Measurements from ENCODE around the gene ERFE.
"Not testable (repeated sequence)": the region's sequence is repeated elsewhere in the genome, so short reads cannot be mapped to it uniquely, and the experiment has no call there.

Gene ERFE

GRCh38 chr2:238169708-238170251, 11.0 kb downstream of the ERFE start:
- DNase-seq (ENCODE audit: low read depth) = no peak

GRCh38 chr2:238170386-238171071, 11.8 kb downstream of the ERFE start:
- no peak for DNase-seq (ENCODE audit: low read depth)

GRCh38 chr2:238171072-238171431, 12.3 kb downstream of the ERFE start:
- not testable (repeated sequence) for DNase-seq (ENCODE audit: low read depth)

- DNase-seq (ENCODE audit: low read depth) = no peak
These were observed 12.9 kb downstream of the ERFE start for GRCh38 chr2:238171575-238172187.

- no peak for DNase-seq (ENCODE audit: low read depth)
These were observed 13.7 kb downstream of the ERFE start for GRCh38 chr2:238172439-238172838.

- DNase-seq (ENCODE audit: low read depth) = no peak
These were observed 14.9 kb downstream of the ERFE start for GRCh38 chr2:238173692-238174091.

GRCh38 chr2:238174291-238174690, 15.5 kb downstream of the ERFE start:
- no peak for DNase-seq (ENCODE audit: low read depth)

- no peak for DNase-seq (ENCODE audit: low read depth)
These were observed 15.9 kb downstream of the ERFE start for GRCh38 chr2:238174701-238175100.

- DNase-seq (ENCODE audit: low read depth) = no peak
These were observed 17.8 kb downstream of the ERFE start for GRCh38 chr2:238176613-238177012.

- no peak for DNase-seq (ENCODE audit: low read depth)
These were observed 21.8 kb downstream of the ERFE start for GRCh38 chr2:238180554-238180953.

- DNase-seq (ENCODE audit: low read depth) = no peak
These were observed 23.6 kb downstream of the ERFE start for GRCh38 chr2:238182362-238182761.

- no peak for DNase-seq (ENCODE audit: low read depth)
These were observed 25.1 kb downstream of the ERFE start for GRCh38 chr2:238183821-238184220.

- no peak for DNase-seq (ENCODE audit: low read depth)
These were observed 29.1 kb downstream of the ERFE start for GRCh38 chr2:238187618-238188548.

GRCh38 chr2:238190445-238190844, 31.7 kb downstream of the ERFE start:
- no peak for DNase-seq (ENCODE audit: low read depth)

GRCh38 chr2:238202326-238203093, 43.7 kb downstream of the ERFE start:
- no peak for DNase-seq (ENCODE audit: low read depth)

- peak; percentile 84 for DNase-seq (ENCODE audit: low read depth)
These were observed 44.6 kb downstream of the ERFE start, which contains the start of gene ILKAP for GRCh38 chr2:238203094-238203972. Gene ILKAP, minus strand, starts transcription at chr2:238203695. Its CDS starts 142 bp downstream, at chr2:238203553.

GRCh38 chr2:238203973-238204683, 45.4 kb downstream of the ERFE start:
- DNase-seq (ENCODE audit: low read depth) = no peak

- DNase-seq (ENCODE audit: low read depth) = no peak
These were observed 48.2 kb downstream of the ERFE start for GRCh38 chr2:238207006-238207405.

GRCh38 chr2:238216651-238217184, 57.9 kb downstream of the ERFE start:
- no peak for DNase-seq (ENCODE audit: low read depth)
